ENCODE data around the gene KRTAP15-1. TPM values are rescaled to one million over a fixed set of nuclear protein-coding genes. Genes with fewer than 3 reads are reported as not detected.

Gene KRTAP15-1
- total RNA-seq, 1 experiment from 2014 or later: not detected

DNA sequence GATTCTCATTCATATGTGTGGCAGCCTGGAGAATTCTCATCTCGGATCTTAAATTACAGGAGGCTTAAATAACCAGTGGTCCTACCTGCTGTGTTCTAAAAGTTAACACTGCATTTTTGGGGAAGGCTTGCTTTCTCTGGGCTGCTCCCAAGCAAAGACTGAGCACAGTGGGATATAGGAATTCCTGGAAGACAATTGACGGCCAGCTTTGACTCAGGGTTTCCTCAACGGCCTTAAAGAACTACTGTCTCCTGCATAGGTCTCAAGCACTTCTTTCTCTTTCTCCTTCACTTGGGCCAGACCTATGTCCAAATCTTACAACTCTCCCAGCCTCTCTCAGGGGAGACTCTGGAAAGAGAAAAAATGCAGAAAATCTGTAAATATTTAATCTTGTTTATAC lies 13.3 kb upstream of the KRTAP15-1 start:
- H3K4me2 ChIP-seq (ENCODE audit: low read length): no peak overlapping the region
- intact Hi-C loops (cut with micrococcal nuclease): no loop called here
- no peaks in the 10 kb centered on the region for H3K4me1 ChIP-seq (ENCODE audit: control insufficient read depth in 1 of 2, insufficient read depth in 2 of 2, low read length in 2 of 2)
- TF ChIP-seq POLR2A (IDR thresholded peaks at IDR 0.05; ENCODE audit: borderline replicate concordance, extremely low read depth, insufficient read depth, insufficient read length) (no peak), RAD21 (IDR thresholded peaks at IDR 0.05; ENCODE audit: low read depth) (no peak), YY1 (IDR thresholded peaks at IDR 0.05; ENCODE audit: extremely low read depth, insufficient replicate concordance, low read depth, low read length) (no peak), TCF7L2 (IDR thresholded peaks at IDR 0.05; ENCODE audit: borderline replicate concordance, extremely low read depth, insufficient read depth, insufficient read length) (no peak), EGR1 (IDR thresholded peaks at IDR 0.05; ENCODE audit: low read depth) (no peak), ZNF274 (IDR thresholded peaks at IDR 0.05; ENCODE audit: low read depth, low read length) (no peak), SIN3A (IDR thresholded peaks at IDR 0.05; ENCODE audit: low read depth) (no peak), ZFX (IDR thresholded peaks at IDR 0.05) (no peak), FOSL1 (IDR thresholded peaks at IDR 0.05; ENCODE audit: low read depth) (no peak), CEBPB (IDR thresholded peaks at IDR 0.05; ENCODE audit: low read depth) (no peak), EZH2 (IDR thresholded peaks at IDR 0.05) (no peak), JUND (IDR thresholded peaks at IDR 0.05) (no peak), SRF (IDR thresholded peaks at IDR 0.05; ENCODE audit: low read depth) (no peak), SP1 (IDR thresholded peaks at IDR 0.05; ENCODE audit: low read depth) (no peak), EZH2phosphoT487 (IDR thresholded peaks at IDR 0.05; ENCODE audit: borderline replicate concordance) (no peak)
- TF ChIP-seq, protein P1, sequence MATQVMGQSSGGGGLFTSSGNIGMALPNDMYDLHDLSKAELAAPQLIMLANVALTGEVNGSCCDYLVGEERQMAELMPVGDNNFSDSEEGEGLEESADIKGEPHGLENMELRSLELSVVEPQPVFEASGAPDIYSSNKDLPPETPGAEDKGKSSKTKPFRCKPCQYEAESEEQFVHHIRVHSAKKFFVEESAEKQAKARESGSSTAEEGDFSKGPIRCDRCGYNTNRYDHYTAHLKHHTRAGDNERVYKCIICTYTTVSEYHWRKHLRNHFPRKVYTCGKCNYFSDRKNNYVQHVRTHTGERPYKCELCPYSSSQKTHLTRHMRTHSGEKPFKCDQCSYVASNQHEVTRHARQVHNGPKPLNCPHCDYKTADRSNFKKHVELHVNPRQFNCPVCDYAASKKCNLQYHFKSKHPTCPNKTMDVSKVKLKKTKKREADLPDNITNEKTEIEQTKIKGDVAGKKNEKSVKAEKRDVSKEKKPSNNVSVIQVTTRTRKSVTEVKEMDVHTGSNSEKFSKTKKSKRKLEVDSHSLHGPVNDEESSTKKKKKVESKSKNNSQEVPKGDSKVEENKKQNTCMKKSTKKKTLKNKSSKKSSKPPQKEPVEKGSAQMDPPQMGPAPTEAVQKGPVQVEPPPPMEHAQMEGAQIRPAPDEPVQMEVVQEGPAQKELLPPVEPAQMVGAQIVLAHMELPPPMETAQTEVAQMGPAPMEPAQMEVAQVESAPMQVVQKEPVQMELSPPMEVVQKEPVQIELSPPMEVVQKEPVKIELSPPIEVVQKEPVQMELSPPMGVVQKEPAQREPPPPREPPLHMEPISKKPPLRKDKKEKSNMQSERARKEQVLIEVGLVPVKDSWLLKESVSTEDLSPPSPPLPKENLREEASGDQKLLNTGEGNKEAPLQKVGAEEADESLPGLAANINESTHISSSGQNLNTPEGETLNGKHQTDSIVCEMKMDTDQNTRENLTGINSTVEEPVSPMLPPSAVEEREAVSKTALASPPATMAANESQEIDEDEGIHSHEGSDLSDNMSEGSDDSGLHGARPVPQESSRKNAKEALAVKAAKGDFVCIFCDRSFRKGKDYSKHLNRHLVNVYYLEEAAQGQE (IDR thresholded peaks at IDR 0.05; ENCODE audit: low read depth): no peak
- TF ChIP-seq, protein P2, sequence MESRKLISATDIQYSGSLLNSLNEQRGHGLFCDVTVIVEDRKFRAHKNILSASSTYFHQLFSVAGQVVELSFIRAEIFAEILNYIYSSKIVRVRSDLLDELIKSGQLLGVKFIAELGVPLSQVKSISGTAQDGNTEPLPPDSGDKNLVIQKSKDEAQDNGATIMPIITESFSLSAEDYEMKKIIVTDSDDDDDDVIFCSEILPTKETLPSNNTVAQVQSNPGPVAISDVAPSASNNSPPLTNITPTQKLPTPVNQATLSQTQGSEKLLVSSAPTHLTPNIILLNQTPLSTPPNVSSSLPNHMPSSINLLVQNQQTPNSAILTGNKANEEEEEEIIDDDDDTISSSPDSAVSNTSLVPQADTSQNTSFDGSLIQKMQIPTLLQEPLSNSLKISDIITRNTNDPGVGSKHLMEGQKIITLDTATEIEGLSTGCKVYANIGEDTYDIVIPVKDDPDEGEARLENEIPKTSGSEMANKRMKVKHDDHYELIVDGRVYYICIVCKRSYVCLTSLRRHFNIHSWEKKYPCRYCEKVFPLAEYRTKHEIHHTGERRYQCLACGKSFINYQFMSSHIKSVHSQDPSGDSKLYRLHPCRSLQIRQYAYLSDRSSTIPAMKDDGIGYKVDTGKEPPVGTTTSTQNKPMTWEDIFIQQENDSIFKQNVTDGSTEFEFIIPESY (IDR thresholded peaks at IDR 0.05; ENCODE audit: extremely low read depth, insufficient replicate concordance, low read length): no peak
- RAD21 ChIA-PET (ENCODE audit: low non-redundant PET in 1 of 2, low total read pairs in 2 of 2, uncharacterized antibody in 2 of 2, unreplicated experiment in 2 of 2): no interaction called here
- CTCF ChIA-PET: no interaction called here
- no peaks in the 10 kb centered on the region for H3K79me2 ChIP-seq (ENCODE audit: insufficient read depth, low read length)
- POLR2A ChIA-PET: no interaction called here
- H3K4me3 ChIP-seq (replicated peaks in 1 of 2; ENCODE audit: low read depth in 1 of 2, low read length in 2 of 2): no peak overlapping the region
- no peaks in the 10 kb centered on the region for H3K9me2 ChIP-seq (ENCODE audit: insufficient read depth)
- H3K27me3 ChIP-seq (ENCODE audit: insufficient read depth, low read length): no peaks in the 10 kb centered on the region
- H4K20me1 ChIP-seq (ENCODE audit: insufficient read depth): no peaks in the 10 kb centered on the region
- no peaks in the 10 kb centered on the region for H3K36me3 ChIP-seq (ENCODE audit: control insufficient read depth in 1 of 2, insufficient read depth in 2 of 2, low read length in 2 of 2)
- no peak overlapping the region for H3K9ac ChIP-seq (ENCODE audit: low read length)
- no peak for ATAC-seq
- H2AFZ ChIP-seq (ENCODE audit: low read depth, low read length, poor library complexity, severe bottlenecking): no peak overlapping the region
- H3K27ac ChIP-seq (ENCODE audit: low read depth, low read length): no peak overlapping the region
- H3K9me3 ChIP-seq (ENCODE audit: control insufficient read depth in 1 of 2, insufficient read depth in 1 of 2, low read depth in 1 of 2, low read length in 2 of 2): peaks cover 27% of the 10 kb centered on the region in 2 experiments; a peak in 3 of 4 replicates
- no TSS peak for BruUV-seq (replicated peaks)
- no peak for DNase-seq (ENCODE audit: low read depth, low spot score)
